T-helper 1 cell treated with Interleukin-12 subunit alpha and Interleukin-12 subunit beta and Interleukin-4 antibody, amounts not matched to agents 30 μg/mL and 1 μg/mL, for 36 hours (primary cell): Measurements from ENCODE around the gene ZNF358.

Experiments
- H3K27ac Mint-ChIP-seq: one replicate; pipeline ENCODE4 v1.8.0; 2021; ENCODE audit warnings: mild to moderate bottlenecking, mixed read lengths
- H3K27me3 Mint-ChIP-seq: one replicate; pipeline ENCODE4 v1.8.0; 2021; ENCODE audit warnings: low read depth, mixed read lengths
- H3K36me3 Mint-ChIP-seq: one replicate; pipeline ENCODE4 v1.8.0; 2021; ENCODE audit warnings: low read depth, mixed read lengths
- H3K4me1 Mint-ChIP-seq: one replicate; pipeline ENCODE4 v1.8.0; 2021; ENCODE audit warnings: low read depth, mixed read lengths
- H3K4me3 Mint-ChIP-seq: one replicate; pipeline ENCODE4 v1.8.0; 2021; ENCODE audit warnings: mild to moderate bottlenecking, moderate library complexity, mixed read lengths
- H3K9me3 Mint-ChIP-seq: one replicate; pipeline ENCODE4 v1.8.0; 2021; ENCODE audit warnings: mixed read lengths

Gene ZNF358

DNA sequence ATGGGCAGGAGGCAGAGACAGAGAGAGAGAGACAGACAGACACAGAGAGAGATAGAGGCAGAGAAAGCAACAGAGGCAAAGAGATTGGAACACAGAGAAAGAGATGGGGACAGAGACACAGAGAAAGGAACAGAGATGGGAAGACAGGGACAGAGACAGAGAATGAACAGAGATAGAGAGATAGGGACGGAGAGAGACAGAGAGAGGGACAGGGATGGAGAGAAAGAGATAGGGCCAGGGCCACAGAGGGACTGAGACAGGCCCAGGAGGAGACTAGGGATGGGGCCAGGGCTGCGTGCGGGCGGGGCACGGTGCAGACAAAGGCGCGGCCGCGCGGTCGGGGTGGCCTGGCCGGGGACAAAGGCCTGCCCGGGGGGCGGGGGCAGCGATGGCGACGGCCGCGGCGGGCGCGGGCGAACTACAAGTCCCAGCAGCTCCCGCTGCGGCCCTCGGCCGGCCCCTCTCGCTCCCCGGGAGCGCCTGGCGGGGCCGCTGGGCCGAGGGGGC, at the start of gene ZNF358:
ZNF358 (plus strand) TSS at position 459 of the 507 bp plus-strand sequence. CDS start 3,140 bp downstream, outside the sequence.
- H3K9me3 Mint-ChIP-seq = no peaks in the 10 kb centered on the region
- H3K4me3 Mint-ChIP-seq = peak within 1 kb of the TSS; percentile 83
- peaks cover 38% of the 10 kb centered on the region for H3K27me3 Mint-ChIP-seq
- peak within 1 kb of the TSS; percentile 10 for H3K27ac Mint-ChIP-seq
- H3K36me3 Mint-ChIP-seq = peaks cover 3% of the 10 kb centered on the region
- peaks cover 8% of the 10 kb centered on the region for H3K4me1 Mint-ChIP-seq

DNA sequence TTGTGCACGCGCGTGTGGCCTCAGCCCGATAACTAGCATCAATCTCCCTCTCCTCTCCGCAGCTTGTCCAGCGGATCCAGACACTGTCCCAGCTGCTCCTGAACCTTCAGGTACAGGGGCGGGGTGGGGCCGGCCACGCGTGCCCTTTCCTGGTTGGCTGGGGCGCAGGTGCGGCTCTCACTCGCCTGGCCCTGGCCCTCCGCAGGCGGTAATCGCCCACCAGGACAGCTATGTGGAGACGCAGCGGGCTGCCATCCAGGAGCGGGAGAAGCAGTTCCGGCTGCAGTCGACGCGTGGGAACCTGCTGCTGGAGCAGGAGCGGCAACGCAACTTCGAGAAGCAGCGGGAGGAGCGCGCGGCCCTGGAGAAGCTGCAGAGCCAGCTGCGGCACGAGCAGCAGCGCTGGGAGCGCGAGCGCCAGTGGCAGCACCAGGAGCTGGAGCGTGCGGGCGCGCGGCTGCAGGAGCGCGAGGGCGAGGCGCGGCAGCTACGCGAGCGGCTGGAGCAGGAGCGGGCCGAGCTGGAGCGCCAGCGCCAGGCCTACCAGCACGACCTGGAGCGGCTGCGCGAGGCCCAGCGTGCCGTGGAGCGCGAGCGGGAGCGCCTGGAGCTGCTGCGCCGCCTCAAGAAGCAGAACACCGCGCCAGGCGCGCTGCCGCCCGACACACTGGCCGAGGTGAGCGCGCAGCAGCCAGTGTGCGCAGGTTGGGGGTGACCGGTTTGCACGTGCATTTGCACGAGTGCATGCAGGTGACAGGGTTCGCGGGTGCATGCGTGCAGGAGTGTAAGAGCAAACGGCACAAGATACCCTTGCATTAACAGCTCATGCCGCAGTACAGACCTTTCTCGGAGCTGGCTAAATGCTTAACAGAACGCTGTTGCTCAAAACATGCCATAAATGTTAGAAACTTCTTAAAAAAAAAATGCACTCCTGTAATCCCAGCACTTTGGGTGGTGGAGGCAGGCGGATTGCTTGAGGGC, 48.6 kb upstream of the ZNF358 start:
- H3K9me3 Mint-ChIP-seq = no peaks in the 10 kb centered on the region
- no peak overlapping the region for H3K4me3 Mint-ChIP-seq
- no peak overlapping the region for H3K27ac Mint-ChIP-seq
- H3K27me3 Mint-ChIP-seq = no peaks in the 10 kb centered on the region
- no peaks in the 10 kb centered on the region for H3K4me1 Mint-ChIP-seq
- H3K36me3 Mint-ChIP-seq = peaks cover 19% of the 10 kb centered on the region

DNA sequence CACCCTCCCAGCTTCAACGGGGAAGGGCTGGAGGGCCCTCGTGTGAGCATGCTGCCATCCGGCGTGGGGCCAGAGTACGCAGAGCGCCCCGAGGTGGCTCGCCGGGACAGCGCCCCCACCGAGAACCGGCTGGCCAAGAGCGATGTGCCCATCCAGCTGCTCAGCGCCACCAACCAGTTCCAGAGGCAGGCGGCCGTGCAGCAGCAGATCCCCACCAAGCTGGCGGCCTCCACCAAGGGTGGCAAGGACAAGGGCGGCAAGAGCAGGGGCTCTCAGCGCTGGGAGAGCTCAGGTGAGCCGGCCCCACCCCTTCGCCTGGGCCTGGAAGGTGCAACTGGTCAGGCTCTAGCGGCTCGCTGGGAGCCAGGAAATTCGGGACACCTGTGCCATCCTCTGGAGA, 47.1 kb upstream of the ZNF358 start:
- Mint-ChIP-seq H3K4me1 (no peaks in the 10 kb centered on the region), H3K4me3 (no peak overlapping the region), H3K27ac (no peak overlapping the region), H3K36me3 (peaks cover 12% of the 10 kb centered on the region), H3K9me3 (no peaks in the 10 kb centered on the region), H3K27me3 (no peaks in the 10 kb centered on the region)

- Mint-ChIP-seq H3K4me1 (no peaks in the 10 kb centered on the region), H3K4me3 (no peak overlapping the region), H3K36me3 (peaks cover 8% of the 10 kb centered on the region), H3K27ac (no peak overlapping the region), H3K9me3 (no peaks in the 10 kb centered on the region), H3K27me3 (no peaks in the 10 kb centered on the region)
Measured at GRCh38 chr19:7469669-7470285, 46.1 kb upstream of the ZNF358 start.

- Mint-ChIP-seq H3K27me3 (no peaks in the 10 kb centered on the region), H3K36me3 (peaks cover 8% of the 10 kb centered on the region), H3K27ac (no peak overlapping the region), H3K4me1 (no peaks in the 10 kb centered on the region), H3K4me3 (no peak overlapping the region), H3K9me3 (no peaks in the 10 kb centered on the region)
Measured at GRCh38 chr19:7470540-7471305, 45.2 kb upstream of the ZNF358 start.

- Mint-ChIP-seq H3K4me1 (no peaks in the 10 kb centered on the region), H3K9me3 (no peaks in the 10 kb centered on the region), H3K36me3 (peaks cover 8% of the 10 kb centered on the region), H3K27me3 (no peaks in the 10 kb centered on the region), H3K4me3 (no peak overlapping the region), H3K27ac (no peak overlapping the region)
Measured at GRCh38 chr19:7471696-7472615, 43.9 kb upstream of the ZNF358 start.

- H3K27ac Mint-ChIP-seq = no peak overlapping the region
Measured at GRCh38 chr19:7475665-7476064, 40.2 kb upstream of the ZNF358 start.

DNA sequence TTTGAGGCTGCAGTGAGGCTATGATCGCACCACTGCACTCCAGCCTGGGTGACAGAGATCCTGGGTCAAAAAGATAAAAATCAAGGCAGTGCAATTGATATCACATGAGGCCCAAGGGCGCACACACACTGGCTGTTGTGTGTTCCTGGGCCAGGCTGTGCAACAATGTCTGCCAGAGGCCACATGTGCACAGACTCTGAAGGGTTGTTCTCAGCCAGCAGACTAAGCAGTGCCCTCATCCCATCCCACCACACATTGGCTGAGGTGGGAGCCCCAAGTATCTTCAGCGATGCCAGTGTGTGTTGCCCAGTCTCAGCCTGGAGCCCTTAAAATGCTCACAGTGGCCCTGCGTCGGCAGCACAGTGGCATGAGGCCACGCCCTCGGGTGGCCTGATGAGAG, 39.7 kb upstream of the ZNF358 start:
- no peaks in the 10 kb centered on the region for H3K4me1 Mint-ChIP-seq
- no peaks in the 10 kb centered on the region for H3K9me3 Mint-ChIP-seq
- H3K4me3 Mint-ChIP-seq = no peak overlapping the region
- H3K27me3 Mint-ChIP-seq = no peaks in the 10 kb centered on the region
- H3K36me3 Mint-ChIP-seq = peaks cover 6% of the 10 kb centered on the region
- H3K27ac Mint-ChIP-seq = no peak overlapping the region

More at GRCh38 chr19:7475665-7476064, 40.2 kb upstream of the ZNF358 start:
- H3K4me1 Mint-ChIP-seq = no peaks in the 10 kb centered on the region
- peaks cover 8% of the 10 kb centered on the region for H3K36me3 Mint-ChIP-seq
- no peaks in the 10 kb centered on the region for H3K9me3 Mint-ChIP-seq
- no peak overlapping the region for H3K4me3 Mint-ChIP-seq
- H3K27me3 Mint-ChIP-seq = no peaks in the 10 kb centered on the region

DNA sequence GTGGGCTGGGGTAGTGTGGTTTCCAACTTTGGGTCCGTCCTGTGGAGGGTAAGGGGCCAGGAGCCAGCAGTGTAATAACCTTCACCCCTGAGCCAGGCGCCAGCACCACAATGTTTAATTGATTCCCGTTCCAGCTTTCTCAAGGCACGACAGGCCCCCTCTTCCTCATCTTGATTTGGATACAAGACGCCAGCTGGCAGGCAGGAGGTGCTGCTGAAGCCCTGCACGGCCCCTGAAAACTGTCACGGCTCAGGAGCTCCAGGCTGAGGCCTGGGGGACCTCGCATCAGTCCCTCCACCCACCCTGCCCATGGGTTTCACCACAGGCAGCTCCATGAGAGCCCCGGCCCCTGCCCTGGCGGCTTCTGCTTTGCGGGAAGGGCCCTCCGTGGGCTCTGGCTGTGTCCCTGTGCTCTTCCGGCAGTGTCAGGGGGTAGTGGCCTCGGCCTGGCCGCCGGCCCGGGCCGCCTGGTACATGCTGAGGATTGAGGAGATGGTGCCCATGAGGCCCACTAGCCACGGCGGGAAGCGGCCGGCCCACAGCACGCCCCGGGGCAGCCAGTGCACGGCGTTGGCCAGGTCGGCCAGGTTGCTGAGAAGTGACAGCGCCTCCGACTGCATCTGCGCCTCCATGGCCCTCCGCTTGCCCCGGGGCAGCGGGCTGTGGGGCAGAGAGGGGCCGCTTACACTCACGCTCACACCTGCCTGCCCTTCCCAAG, 39.0 kb upstream of the ZNF358 start:
- peaks cover 4% of the 10 kb centered on the region for H3K36me3 Mint-ChIP-seq
- no peaks in the 10 kb centered on the region for H3K9me3 Mint-ChIP-seq
- H3K27me3 Mint-ChIP-seq = no peaks in the 10 kb centered on the region
- H3K4me1 Mint-ChIP-seq = no peaks in the 10 kb centered on the region
- no peak overlapping the region for H3K4me3 Mint-ChIP-seq
- H3K27ac Mint-ChIP-seq = no peak overlapping the region

DNA sequence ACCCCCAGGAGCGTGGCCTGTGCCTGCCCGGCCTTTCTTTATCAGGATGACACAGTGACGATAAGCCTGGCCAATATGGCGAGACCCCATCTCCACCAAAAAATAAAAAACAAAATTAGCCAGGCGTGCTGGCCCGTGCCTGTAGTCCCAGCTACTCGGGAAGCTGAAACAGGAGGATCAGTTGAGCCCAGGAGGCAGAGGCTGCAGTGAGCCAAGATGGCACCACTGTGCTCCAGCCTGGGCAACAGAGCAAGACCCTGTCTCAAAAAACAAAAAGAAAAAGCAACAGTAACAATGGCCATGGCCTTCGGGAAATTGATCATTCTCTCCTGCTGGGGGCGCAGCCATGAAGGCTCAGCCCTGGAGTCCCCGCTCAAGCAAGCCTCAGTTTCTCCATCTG, 38.1 kb upstream of the ZNF358 start:
- H3K27me3 Mint-ChIP-seq = no peaks in the 10 kb centered on the region
- no peak overlapping the region for H3K27ac Mint-ChIP-seq
- peaks cover 2% of the 10 kb centered on the region for H3K36me3 Mint-ChIP-seq
- no peaks in the 10 kb centered on the region for H3K9me3 Mint-ChIP-seq
- no peak overlapping the region for H3K4me3 Mint-ChIP-seq
- H3K4me1 Mint-ChIP-seq = no peaks in the 10 kb centered on the region

GRCh38 chr19:7478173-7478842, 37.6 kb upstream of the ZNF358 start:
- no peaks in the 10 kb centered on the region for H3K36me3 Mint-ChIP-seq
- H3K4me1 Mint-ChIP-seq = peaks cover 2% of the 10 kb centered on the region
- H3K27me3 Mint-ChIP-seq = no peaks in the 10 kb centered on the region
- no peak overlapping the region for H3K27ac Mint-ChIP-seq
- H3K9me3 Mint-ChIP-seq = no peaks in the 10 kb centered on the region
- H3K4me3 Mint-ChIP-seq = no peak overlapping the region

GRCh38 chr19:7478843-7479227, 37.1 kb upstream of the ZNF358 start:
- Mint-ChIP-seq H3K27ac (no peak overlapping the region), H3K36me3 (no peaks in the 10 kb centered on the region), H3K27me3 (no peaks in the 10 kb centered on the region), H3K9me3 (no peaks in the 10 kb centered on the region), H3K4me1 (peaks cover 4% of the 10 kb centered on the region), H3K4me3 (no peak overlapping the region)
